Esophagus muscularis mucosa (tissue), 4 donors: ENCODE results near the gene GMDS.

Experiments
- EP300 ChIP-seq: sonication (generic); formaldehyde crosslinking; IDR thresholded peaks from one replicate; pipeline ENCODE4 v1.6.1; 2017; ENCODE audit warnings: antibody characterized with exemption
- POLR2A ChIP-seq: fragments of 450-650 bp; IDR thresholded peaks from one replicate; pipeline ENCODE4 v1.6.1; 2017; ENCODE audit warnings: antibody characterized with exemption, moderate library complexity, mild to moderate bottlenecking, low read depth
- TF ChIP-seq, protein P1 (sequence below), 3 experiments: fragments of 200-600 bp in 2 of 3; fragments of 450-650 bp in 1 of 3; sonication (generic) in 2 of 3; IDR thresholded peaks; one replicate each; pipeline ENCODE4 v1.5.1; 2017 to 2019; ENCODE audit warnings: antibody characterized with exemption in 3 of 3, mild to moderate bottlenecking in 2 of 3, moderate library complexity in 1 of 3

DNA sequence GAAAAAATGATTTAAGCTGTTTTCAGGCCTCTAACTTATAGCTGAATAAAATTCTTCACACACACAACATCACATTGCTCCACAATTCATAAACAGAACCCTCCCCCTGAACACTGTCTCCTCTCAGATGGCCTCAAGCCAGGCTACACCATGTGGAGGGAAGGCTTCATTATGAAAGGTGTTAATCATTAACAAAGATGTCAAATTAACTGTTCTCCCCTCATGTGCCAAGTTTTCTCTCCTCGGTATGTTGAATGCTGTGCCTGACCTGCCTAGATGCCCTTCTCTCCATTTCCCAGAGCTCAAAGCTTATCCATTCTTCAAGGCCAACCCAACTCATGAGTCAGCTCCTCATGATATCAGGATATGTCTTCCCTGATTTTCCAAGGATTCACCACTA is 210.4 kb downstream of the GMDS start:
- TF ChIP-seq, protein P1, sequence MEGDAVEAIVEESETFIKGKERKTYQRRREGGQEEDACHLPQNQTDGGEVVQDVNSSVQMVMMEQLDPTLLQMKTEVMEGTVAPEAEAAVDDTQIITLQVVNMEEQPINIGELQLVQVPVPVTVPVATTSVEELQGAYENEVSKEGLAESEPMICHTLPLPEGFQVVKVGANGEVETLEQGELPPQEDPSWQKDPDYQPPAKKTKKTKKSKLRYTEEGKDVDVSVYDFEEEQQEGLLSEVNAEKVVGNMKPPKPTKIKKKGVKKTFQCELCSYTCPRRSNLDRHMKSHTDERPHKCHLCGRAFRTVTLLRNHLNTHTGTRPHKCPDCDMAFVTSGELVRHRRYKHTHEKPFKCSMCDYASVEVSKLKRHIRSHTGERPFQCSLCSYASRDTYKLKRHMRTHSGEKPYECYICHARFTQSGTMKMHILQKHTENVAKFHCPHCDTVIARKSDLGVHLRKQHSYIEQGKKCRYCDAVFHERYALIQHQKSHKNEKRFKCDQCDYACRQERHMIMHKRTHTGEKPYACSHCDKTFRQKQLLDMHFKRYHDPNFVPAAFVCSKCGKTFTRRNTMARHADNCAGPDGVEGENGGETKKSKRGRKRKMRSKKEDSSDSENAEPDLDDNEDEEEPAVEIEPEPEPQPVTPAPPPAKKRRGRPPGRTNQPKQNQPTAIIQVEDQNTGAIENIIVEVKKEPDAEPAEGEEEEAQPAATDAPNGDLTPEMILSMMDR (IDR thresholded peaks at IDR 0.05): no peak
- TF ChIP-seq EP300 (no peak), POLR2A (no peak)
